Raji (cell line): ENCODE results near the gene ASCC2.

Experiments
- POLR2A ChIP-seq: IDR thresholded peaks from 2 replicates; pipeline ENCODE4 v1.6.1; 2011; ENCODE audit warnings: low read depth, low read length, control low read depth; ENCODE audit not compliant: insufficient read depth

Gene ASCC2

DNA sequence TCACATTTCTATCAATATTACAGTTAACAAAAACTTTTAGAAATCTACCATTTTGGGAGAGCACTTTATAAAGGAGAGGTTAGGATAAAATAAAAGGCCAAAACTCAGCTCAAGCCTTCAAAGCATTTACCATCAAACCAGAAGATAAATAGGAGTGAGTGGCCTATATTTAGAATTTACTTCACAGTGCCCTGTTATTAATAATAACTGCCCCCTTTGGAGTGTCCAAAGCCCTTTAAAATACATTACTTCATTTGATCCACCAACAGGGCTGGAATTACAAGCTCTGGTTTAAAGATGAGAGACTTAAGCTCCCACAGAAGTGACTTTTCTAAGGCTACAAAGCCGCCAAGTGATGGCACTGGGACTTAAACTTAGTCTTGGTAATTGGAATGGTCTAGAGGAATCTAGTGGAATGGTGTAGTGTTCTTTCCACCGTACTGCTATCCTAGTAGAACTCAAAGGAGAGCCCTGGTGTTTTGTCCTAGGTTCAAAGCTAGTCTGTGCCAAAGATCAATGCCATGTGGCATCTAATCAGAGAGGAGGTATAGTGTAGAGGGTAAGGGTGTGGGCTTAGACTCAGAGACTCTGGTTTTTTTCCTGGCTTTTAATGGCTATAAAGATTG lies 23.7 kb upstream of the ASCC2 start:
- TF ChIP-seq POLR2A = no peak

GRCh38 chr22:29860006-29860766 lies 22.1 kb upstream of the ASCC2 start:
- TF ChIP-seq POLR2A = no peak

- no peak for TF ChIP-seq POLR2A
Observed at GRCh38 chr22:29856496-29856895, 18.4 kb upstream of the ASCC2 start.

GRCh38 chr22:29855611-29856181 lies 17.6 kb upstream of the ASCC2 start:
- TF ChIP-seq POLR2A = no peak

- TF ChIP-seq POLR2A = no peak
Observed at GRCh38 chr22:29854432-29854831, 16.4 kb upstream of the ASCC2 start.

- no peak for TF ChIP-seq POLR2A
Observed at GRCh38 chr22:29848111-29848510, 10.0 kb upstream of the ASCC2 start.

GRCh38 chr22:29846290-29846689 lies 8.2 kb upstream of the ASCC2 start:
- TF ChIP-seq POLR2A = no peak

DNA sequence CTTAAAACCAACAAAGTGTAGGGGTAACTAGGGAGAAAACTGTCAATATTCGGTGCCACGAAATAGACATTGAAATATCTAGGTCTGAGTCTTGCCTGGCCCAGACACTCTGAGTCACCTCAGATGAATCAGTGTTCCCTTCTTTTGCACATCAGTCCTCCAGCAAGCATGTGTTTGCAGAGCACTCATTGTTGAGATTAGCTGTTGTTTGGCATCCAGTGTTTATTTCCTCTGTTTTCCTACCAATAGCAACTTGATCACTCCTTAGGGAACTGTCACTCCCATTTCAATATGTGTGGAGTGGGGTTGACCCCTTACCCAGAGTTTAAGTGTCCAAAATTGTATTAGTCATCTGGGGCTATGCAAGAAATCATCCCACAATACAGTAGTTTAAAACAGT lies 4.7 kb upstream of the ASCC2 start:
- TF ChIP-seq POLR2A = no peak

DNA sequence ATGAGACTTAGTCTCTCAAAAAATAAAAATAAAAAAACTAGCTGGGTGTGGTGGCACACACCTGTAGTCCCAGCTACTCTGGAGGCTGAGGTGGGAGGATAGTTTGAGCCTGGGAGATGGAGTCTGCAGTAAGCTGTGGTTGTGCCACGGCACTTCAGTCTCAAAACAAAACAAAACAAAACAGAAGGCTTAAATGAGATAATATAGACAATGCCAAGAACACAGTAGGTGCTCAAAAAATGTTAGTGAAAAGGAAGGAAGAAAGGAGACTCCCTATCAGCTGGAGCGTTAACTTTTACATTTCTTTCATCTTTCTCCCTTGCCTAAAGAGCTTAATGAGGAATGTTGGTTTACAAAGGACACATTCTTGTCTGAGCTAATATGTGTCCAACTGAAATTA lies 4.1 kb upstream of the ASCC2 start:
- no peak for TF ChIP-seq POLR2A

DNA sequence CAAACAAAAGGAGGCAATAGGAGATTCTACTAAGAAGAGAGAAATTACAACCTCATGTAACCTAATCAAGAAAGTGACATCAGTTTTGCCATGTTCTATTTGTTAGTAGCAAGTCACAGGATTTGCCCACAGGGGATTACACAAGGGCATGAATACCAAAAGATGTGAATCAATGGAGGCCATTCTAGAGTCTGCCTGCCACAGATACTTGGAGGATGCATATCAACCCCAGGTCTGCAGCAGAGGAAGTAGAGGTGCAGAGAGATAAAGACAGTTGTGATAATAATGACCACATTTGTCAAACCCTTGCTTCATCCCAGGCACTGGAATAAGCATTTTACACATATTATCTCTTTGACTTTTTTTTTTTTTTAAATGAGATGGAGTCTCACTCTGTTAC lies 2.4 kb upstream of the ASCC2 start:
- no peak for TF ChIP-seq POLR2A

- no peak for TF ChIP-seq POLR2A
Observed at GRCh38 chr22:29839039-29839438, 965 bp upstream of the ASCC2 start.

DNA sequence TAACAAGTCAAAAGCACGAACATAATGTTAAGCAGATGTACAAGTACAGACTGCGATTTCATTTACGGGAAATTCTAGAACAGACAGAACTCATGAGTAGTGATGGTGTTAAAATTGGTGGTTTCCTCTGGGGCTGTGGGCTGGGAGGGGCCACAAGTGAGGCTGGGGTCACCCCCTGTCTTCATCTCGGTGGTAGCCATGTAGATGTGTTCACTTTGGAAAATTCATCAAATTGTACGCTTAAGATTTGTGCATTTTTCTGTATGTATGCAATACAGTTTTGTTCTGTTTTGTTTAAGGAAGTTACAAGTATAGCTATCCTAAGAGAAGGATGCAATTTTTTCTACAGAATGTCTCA lies 504 bp upstream of the ASCC2 start:
- no peak for TF ChIP-seq POLR2A

- TF ChIP-seq POLR2A = no peak
Observed at GRCh38 chr22:29834046-29834445, 4.0 kb downstream of the ASCC2 start.

DNA sequence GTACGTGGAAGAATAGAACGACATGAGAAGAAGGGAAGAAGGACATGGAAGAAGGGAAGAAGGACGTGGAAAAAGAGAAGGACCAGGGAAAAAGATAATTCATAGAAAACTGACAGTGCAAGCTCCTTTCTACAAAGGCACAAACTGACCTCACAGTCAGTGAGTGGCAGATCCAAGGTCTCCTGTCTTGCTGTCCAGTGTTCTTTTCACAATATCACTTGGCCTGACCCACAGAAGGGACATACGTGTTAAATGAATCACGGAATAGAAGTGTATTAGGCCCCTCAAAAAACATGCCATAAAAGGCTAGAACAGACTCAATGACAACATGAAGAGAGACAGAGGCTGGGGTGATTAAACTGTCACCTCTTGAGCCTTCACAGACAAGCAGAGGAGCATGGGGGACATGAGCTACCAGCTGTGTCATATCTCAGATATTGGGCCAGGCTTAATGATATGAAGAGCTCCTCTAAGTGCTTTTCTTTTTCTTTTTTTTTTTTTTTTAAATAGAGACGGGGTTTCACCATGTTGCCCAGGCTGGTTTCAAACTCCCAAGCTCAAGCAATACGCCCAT lies 4.6 kb downstream of the ASCC2 start:
- no peak for TF ChIP-seq POLR2A

DNA sequence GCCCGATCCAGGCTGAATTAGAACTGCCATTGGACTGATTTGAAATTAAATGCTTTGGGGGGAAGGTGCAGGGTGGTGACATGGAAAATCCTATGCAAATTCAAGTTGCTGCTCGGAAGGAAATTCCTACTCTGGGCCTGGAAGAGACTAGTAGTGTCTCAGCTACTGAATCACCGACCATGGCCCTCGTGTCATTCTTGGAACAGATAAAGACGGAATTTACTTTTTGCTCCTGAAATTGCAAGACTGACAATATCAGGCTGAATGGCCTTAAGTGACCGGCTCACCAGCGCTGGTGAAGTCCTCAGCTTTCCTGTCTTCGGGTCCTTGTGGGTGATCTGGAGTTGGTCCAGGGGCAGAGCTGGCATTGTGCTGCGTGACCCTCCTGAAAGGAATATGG lies 6.1 kb downstream of the ASCC2 start:
- no peak for TF ChIP-seq POLR2A
